ENCODE results near the gene GUCY1A2. TPM values are rescaled to one million over a fixed set of nuclear protein-coding genes. Genes with fewer than 3 reads are reported as not detected.

Gene GUCY1A2
- total and polyA plus RNA-seq, 11 donors, result 0.93 to 14.1 (median 10.1) TPM

- peaks cover 0 to 5% (median 2%) of the 10 kb centered on the region in 12 donors for H3K9me3 ChIP-seq
- TF ChIP-seq CTCF (IDR thresholded peaks at IDR 0.05), result no peak
- TF ChIP-seq POLR2A (IDR thresholded peaks at IDR 0.05), result no peak
- intact Hi-C loops (cut with DNase I), result no loop called here
- H3K4me1 ChIP-seq, result peaks cover 0 to 4% (median 0%) of the 10 kb centered on the region in 12 donors
- no peak for DNase-seq
- no peaks in the 10 kb centered on the region for H3K27me3 ChIP-seq
- H3K27ac ChIP-seq, result no peak overlapping the region
- no peaks in the 10 kb centered on the region for H3K36me3 ChIP-seq
- no peak overlapping the region for H3K4me3 ChIP-seq
- ATAC-seq, result no peak
Measured at GRCh38 chr11:106872246-106872645, 146.0 kb downstream of the GUCY1A2 start.

- Histone ChIP-seq H3K4me3 (no peak overlapping the region), H3K9me3 (peaks cover 0 to 7% (median 0%) of the 10 kb centered on the region in 12 donors), H3K36me3 (no peaks in the 10 kb centered on the region), H3K27me3 (no peaks in the 10 kb centered on the region), H3K4me1 (no peaks in the 10 kb centered on the region), H3K27ac (no peak overlapping the region)
- no peak for DNase-seq
- intact Hi-C loops (cut with DNase I), result no loop called here
- TF ChIP-seq POLR2A (IDR thresholded peaks at IDR 0.05), result no peak
- no peak for TF ChIP-seq CTCF (IDR thresholded peaks at IDR 0.05)
- ATAC-seq, result no peak
Measured at GRCh38 chr11:106858200-106858599, 160.1 kb downstream of the GUCY1A2 start.

DNA sequence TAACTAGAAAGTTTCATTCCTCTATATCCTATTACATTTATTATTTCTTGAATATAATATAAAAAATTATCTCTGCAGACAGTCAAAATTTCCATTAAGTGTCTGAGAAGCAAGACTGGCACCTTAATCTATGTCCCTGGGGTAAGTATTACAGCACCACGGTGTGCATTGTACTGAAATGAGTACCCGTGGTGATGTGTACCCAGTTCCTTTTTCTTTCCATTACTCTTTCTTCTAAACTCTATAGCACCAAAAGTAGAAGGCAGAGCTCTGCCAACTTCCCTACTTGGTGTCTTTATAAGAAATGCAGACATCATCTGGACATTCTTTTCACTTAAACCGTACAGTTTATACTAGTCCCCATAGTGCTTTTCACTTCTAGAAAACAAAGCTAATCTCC, 161.7 kb downstream of the GUCY1A2 start:
- WGBS, 4 donors, result 58 to 71% (median 65%) methylated on average over 3 of the region's 3 CpGs
- Histone ChIP-seq H3K27me3 (no peaks in the 10 kb centered on the region), H3K4me1 (no peaks in the 10 kb centered on the region), H3K27ac (no peak overlapping the region), H3K4me3 (no peak overlapping the region), H3K9me3 (peaks cover 0 to 19% (median 0%) of the 10 kb centered on the region in 12 donors), H3K36me3 (no peaks in the 10 kb centered on the region)
- intact Hi-C loops (cut with DNase I), result no loop called here
- no peak for DNase-seq
- no peak for TF ChIP-seq CTCF (IDR thresholded peaks at IDR 0.05)
- no peak for TF ChIP-seq POLR2A (IDR thresholded peaks at IDR 0.05)
- no peak for ATAC-seq

DNA sequence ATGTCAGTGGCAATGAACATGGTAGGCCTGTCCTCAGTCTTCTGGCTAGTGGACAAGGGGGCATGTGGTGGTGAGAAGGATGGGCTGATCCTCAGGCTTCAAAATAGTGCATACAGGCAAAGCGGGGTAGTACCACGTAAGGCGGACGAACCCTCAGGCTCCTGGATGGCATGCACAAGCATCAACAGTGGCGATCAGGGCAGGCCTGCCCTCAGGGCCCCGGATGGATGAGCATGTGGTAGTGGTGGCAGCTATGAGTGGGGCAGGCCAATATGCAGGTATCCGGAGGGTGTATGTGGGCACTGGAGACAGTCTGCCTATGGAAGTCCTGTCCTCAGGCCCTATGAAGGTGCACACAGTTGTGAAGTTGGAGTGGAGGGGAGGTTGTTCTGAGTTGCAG, 163.8 kb downstream of the GUCY1A2 start:
- Histone ChIP-seq H3K27ac (no peak overlapping the region), H3K9me3 (peaks cover 0 to 19% (median 0%) of the 10 kb centered on the region in 12 donors), H3K27me3 (no peaks in the 10 kb centered on the region), H3K36me3 (no peaks in the 10 kb centered on the region), H3K4me1 (no peaks in the 10 kb centered on the region), H3K4me3 (no peak overlapping the region)
- intact Hi-C loops (cut with DNase I), result no loop called here
- DNase-seq (no peak), ATAC-seq (no peak)
- WGBS, 4 donors, result 86 to 97% (median 93%) methylated on average over 7 of the region's 7 CpGs
- no peak for TF ChIP-seq CTCF (IDR thresholded peaks at IDR 0.05)
- no peak for TF ChIP-seq POLR2A (IDR thresholded peaks at IDR 0.05)
